CD8-positive, alpha-beta memory T cell (primary cell): Measurements from ENCODE around the gene PVALEF. TPM values are rescaled to one million over a fixed set of nuclear protein-coding genes. Genes with fewer than 3 reads are reported as not detected.

Experiments used
- CTCF ChIA-PET: fragments of 350-600 bp; sonication (Branson Sonifier 250); formaldehyde crosslinking; loops from one replicate; lab custom pipeline; 2021; ENCODE audit warnings: antibody characterized with exemption; lab: Charles Lee
- POLR2A ChIA-PET: fragments of 350-600 bp; sonication (Branson Sonifier 250); formaldehyde crosslinking; loops from one replicate; lab custom pipeline; 2021; ENCODE audit warnings: antibody characterized with exemption; lab: Charles Lee
- DNase-seq, 5 donors: peaks; one replicate each; pipeline versions ENCODE4 v3.0.0 to v3.0.0-alpha.2; 2020 to 2022; ENCODE audit warnings: mixed read lengths in 1 of 5
- H3K27ac ChIP-seq: one replicate; pipeline ENCODE4 v1.7.0; 2013; ENCODE audit warnings: low read depth, mild to moderate bottlenecking, low read length, moderate library complexity
- H3K27me3 ChIP-seq: 2 replicates; pipeline ENCODE4 v1.7.0; 2013; ENCODE audit warnings: low read length, mild to moderate bottlenecking; ENCODE audit not compliant: insufficient read depth, poor library complexity, severe bottlenecking
- H3K36me3 ChIP-seq: 2 replicates; pipeline ENCODE4 v1.7.0; 2013; ENCODE audit warnings: mild to moderate bottlenecking, low read length, moderate library complexity; ENCODE audit not compliant: insufficient read depth
- H3K4me1 ChIP-seq: 2 replicates; pipeline ENCODE4 v1.7.0; 2013; ENCODE audit warnings: mild to moderate bottlenecking, low read length, moderate library complexity; ENCODE audit not compliant: insufficient read depth
- H3K4me3 ChIP-seq: 2 replicates; pipeline ENCODE4 v1.7.0; 2013; ENCODE audit warnings: mild to moderate bottlenecking, low read length
- H3K9me3 ChIP-seq: 2 replicates; pipeline ENCODE4 v1.7.0; 2013; ENCODE audit warnings: mild to moderate bottlenecking, low read length
- H3K27ac Mint-ChIP-seq, 8 donors: one replicate each; pipeline ENCODE4 v1.8.0; 2020 to 2021; ENCODE audit warnings: mixed read lengths in 8 of 8, mild to moderate bottlenecking in 6 of 8, inconsistent platforms in 3 of 8, moderate library complexity in 3 of 8
- H3K27me3 Mint-ChIP-seq, 2 donors: one replicate each; pipeline ENCODE4 v1.8.0; 2020 to 2021; ENCODE audit warnings: mixed read lengths in 2 of 2, mild to moderate bottlenecking in 1 of 2, moderate library complexity in 1 of 2
- H3K36me3 Mint-ChIP-seq, 3 donors: one replicate each; pipeline ENCODE4 v1.8.0; 2020 to 2021; ENCODE audit warnings: mixed read lengths in 3 of 3, inconsistent platforms in 1 of 3, mild to moderate bottlenecking in 1 of 3
- H3K4me1 Mint-ChIP-seq, 3 donors: one replicate each; pipeline ENCODE4 v1.8.0; 2020 to 2021; ENCODE audit warnings: mixed read lengths in 3 of 3, inconsistent platforms in 1 of 3, mild to moderate bottlenecking in 1 of 3
- H3K4me3 Mint-ChIP-seq, 7 donors: one replicate each; pipeline ENCODE4 v1.8.0; 2020 to 2021; ENCODE audit warnings: mixed read lengths in 7 of 7, mild to moderate bottlenecking in 6 of 7, moderate library complexity in 4 of 7, inconsistent platforms in 2 of 7
- H3K9me3 Mint-ChIP-seq, 5 donors: one replicate each; pipeline ENCODE4 v1.8.0; 2020 to 2022; ENCODE audit warnings: mixed read lengths in 5 of 5, mild to moderate bottlenecking in 3 of 5, moderate library complexity in 2 of 5, inconsistent platforms in 1 of 5
- polyA plus RNA-seq: library from polyadenylated mRNA; unstranded; fragments of 300-500 nt; fragmentation: Illumina TruSeq; gene quantifications from one replicate; pipeline ENCODE4 v1.2.3, GENCODE V29; 2021
- total RNA-seq, 2 experiments: library from RNA; stranded (reverse); gene quantifications; one replicate each; pipeline ENCODE4 v1.2.3, GENCODE V29; 2021

Gene PVALEF
- total and polyA plus RNA-seq, 3 experiments from 2014 or later, result not detected

DNA sequence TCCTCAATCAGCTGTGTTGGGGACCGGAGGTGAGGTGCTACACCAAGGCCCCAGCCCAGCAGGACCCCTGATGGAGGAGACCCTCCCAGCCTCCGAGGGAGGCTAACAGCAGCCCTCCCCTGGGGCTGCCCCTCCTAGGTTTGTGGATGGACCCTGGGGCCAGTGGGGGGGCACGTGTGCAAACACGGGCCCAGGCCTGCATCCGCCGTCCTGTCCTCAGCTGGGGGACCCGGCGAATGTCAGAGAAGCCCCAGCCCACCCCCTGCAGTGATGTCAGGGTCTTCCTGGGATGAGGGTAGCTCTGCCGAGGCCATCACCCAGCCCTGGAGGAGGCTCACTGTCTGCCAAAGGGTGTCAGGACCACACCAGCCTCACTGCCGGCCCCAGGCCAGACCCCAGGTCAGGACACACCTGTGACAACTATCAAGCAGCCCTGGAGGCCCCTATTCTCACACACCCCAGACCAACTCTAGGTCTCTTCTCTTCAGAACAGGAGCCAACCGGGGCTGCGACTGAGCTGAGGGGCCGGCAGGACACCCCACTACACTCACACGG is 30.7 kb downstream of the PVALEF start:
- CTCF ChIA-PET, result no interaction called here
- H3K4me1 Mint-ChIP-seq, result no peaks in the 10 kb centered on the region
- DNase-seq, result no peak
- Histone ChIP-seq H3K4me3 (no peak overlapping the region), H3K27me3 (no peaks in the 10 kb centered on the region), H3K9me3 (no peaks in the 10 kb centered on the region), H3K4me1 (no peaks in the 10 kb centered on the region), H3K36me3 (no peaks in the 10 kb centered on the region), H3K27ac (no peak overlapping the region)
- H3K36me3 Mint-ChIP-seq, result peaks cover 0 to 5% (median 4%) of the 10 kb centered on the region in 3 donors
- POLR2A ChIA-PET, result no interaction called here
- H3K9me3 Mint-ChIP-seq, result no peaks in the 10 kb centered on the region
- no peak overlapping the region for H3K27ac Mint-ChIP-seq
- H3K27me3 Mint-ChIP-seq, result no peaks in the 10 kb centered on the region
- H3K4me3 Mint-ChIP-seq, result no peak overlapping the region

DNA sequence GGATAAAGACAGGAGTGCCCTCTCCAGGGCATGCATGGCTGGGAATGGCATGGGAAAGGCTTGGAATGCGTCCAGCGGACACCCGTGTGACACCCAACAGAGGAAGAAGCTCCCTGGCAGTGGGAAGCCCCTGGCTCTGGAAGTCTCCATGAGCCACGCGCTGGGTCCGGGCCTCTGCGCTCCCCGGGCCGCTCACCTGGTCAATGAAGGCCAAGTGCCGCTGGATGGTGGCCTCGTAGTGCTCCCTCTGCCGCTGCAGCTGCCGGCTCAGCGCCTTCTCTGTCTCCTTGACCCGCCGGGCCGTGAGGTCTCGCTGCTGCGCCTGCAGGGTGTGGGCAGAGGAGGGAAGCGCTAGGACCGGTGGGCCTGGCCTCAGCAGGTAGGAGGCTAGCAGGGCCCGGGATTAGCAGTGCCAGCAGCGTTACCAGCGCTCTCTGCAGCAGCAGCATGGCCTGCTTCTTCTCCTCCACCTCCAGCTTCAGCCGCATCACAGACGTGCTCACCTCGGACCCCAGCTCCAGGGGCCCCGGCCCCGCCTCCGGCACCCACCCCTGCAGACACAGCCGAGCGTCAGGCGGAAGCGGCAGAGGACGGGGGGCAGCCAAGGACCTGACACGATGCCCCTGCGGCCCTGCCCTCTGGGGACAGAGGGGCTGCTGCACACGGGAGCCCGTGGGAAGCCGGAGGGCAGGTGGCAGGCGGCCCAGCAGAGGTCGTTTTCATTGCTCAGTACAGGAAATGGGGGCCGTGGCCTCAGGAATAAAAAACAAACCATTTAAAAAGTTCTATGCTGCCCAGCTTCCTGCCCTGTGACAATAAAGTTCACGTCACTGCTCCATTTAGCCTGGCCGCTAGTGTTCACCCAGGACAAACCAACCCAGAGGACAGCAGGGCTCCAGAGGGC is 31.4 kb downstream of the PVALEF start:
- Mint-ChIP-seq H3K36me3 (peaks cover 0 to 6% (median 4%) of the 10 kb centered on the region in 3 donors), H3K27me3 (no peaks in the 10 kb centered on the region)
- POLR2A ChIA-PET, result no interaction called here

GRCh38 chr17:81197409-81197795 is 32.1 kb downstream of the PVALEF start:
- no peaks in the 10 kb centered on the region for H3K27me3 Mint-ChIP-seq
- H3K4me3 ChIP-seq, result no peak overlapping the region
- ChIA-PET CTCF (no interaction called here), POLR2A (no interaction called here)
- DNase-seq, result no peak
- no peaks in the 10 kb centered on the region for H3K9me3 Mint-ChIP-seq
- H3K4me1 Mint-ChIP-seq, result no peaks in the 10 kb centered on the region
- H3K27ac Mint-ChIP-seq, result no peak overlapping the region
- H3K4me1 ChIP-seq, result no peaks in the 10 kb centered on the region
- no peaks in the 10 kb centered on the region for H3K36me3 ChIP-seq
- H3K4me3 Mint-ChIP-seq, result no peak overlapping the region
- H3K27me3 ChIP-seq, result no peaks in the 10 kb centered on the region
- peaks cover 0 to 6% (median 4%) of the 10 kb centered on the region in 3 donors for H3K36me3 Mint-ChIP-seq
- H3K27ac ChIP-seq, result no peak overlapping the region
- no peaks in the 10 kb centered on the region for H3K9me3 ChIP-seq

More for the DNA sequence above, 31.4 kb downstream of the PVALEF start:
- no peak overlapping the region for H3K27ac ChIP-seq
- H3K36me3 ChIP-seq, result no peaks in the 10 kb centered on the region
- no peaks in the 10 kb centered on the region for H3K9me3 Mint-ChIP-seq
- CTCF ChIA-PET, result no interaction called here
- H3K4me3 ChIP-seq, result no peak overlapping the region
- no peaks in the 10 kb centered on the region for H3K4me1 Mint-ChIP-seq
- no peak overlapping the region for H3K4me3 Mint-ChIP-seq
- DNase-seq, result no peak
- H3K27me3 ChIP-seq, result no peaks in the 10 kb centered on the region
- H3K9me3 ChIP-seq, result no peaks in the 10 kb centered on the region
- H3K27ac Mint-ChIP-seq, result no peak overlapping the region
- no peaks in the 10 kb centered on the region for H3K4me1 ChIP-seq

DNA sequence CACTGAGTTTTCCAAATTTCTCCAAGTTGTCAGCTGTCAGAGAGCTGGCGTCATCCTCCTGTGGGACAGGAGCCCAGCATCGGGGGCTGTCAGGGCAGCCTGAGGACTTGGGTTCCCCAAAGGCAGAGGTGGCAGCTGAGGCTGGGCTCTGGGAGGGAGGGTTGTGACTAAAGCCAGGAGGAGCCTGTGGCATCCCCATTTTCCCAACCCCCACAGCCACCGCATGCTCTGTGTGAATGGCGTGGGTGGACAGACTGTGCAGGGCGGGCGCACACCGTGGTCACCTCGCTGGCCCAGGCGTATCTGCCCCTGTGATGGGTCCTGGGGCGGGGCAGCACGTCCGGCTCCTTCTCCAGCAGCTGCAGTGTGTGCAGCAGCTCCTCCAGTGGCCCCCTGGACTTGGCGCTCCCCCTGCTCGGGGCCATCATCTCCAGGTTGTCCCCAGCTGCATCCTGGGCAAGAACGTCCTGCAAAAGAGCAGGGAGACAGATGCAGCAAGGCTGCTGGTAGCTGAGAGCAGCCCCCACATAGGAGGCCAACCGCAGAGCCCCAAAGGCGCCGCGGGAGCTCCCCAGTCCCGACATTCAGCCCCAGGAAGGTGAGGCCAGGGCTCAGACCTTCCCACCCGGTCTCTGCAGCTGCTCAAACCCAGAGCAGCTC is 32.7 kb downstream of the PVALEF start:
- no peak overlapping the region for H3K4me3 ChIP-seq
- Mint-ChIP-seq H3K27me3 (no peaks in the 10 kb centered on the region), H3K4me1 (no peaks in the 10 kb centered on the region), H3K9me3 (no peaks in the 10 kb centered on the region), H3K4me3 (no peak overlapping the region), H3K36me3 (peaks cover 0 to 6% (median 4%) of the 10 kb centered on the region in 3 donors), H3K27ac (no peak overlapping the region)
- no peaks in the 10 kb centered on the region for H3K9me3 ChIP-seq
- H3K27me3 ChIP-seq, result no peaks in the 10 kb centered on the region
- POLR2A ChIA-PET, result no interaction called here
- CTCF ChIA-PET, result no interaction called here
- no peaks in the 10 kb centered on the region for H3K36me3 ChIP-seq
- DNase-seq, result no peak
- no peak overlapping the region for H3K27ac ChIP-seq
- H3K4me1 ChIP-seq, result no peaks in the 10 kb centered on the region

DNA sequence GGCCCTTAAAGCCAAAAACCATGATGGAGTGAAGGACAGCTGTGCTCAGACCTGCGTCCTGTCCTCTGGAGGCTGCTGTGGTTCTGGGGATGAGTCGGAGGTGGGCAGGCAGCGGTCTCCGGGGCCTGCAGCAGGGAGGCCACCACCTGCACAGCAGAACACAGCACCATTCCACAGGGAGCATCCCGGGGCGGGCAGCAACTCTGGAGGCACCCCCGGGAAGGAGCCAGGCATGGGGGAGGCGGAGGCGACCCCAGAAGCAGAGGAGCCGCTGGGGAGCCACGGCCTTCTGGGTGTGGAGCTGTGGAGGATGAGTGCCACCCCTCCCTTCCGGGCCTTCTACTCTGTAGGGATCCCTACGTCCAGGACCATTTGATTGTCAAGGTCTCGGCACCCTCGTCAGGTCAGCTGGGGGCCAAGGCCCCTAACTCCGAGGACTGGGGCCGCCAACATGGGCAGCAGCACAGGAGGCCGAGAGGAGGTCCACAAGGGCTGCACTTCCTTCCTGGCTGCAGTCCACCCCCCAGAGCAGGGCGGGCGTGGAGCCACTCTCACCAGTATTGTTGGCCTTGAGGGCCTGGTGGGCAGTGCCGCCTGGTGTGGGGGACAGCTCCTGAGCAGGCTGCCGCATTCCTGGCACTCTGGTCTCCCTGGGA is 33.6 kb downstream of the PVALEF start:
- Histone ChIP-seq H3K4me3 (no peak overlapping the region), H3K36me3 (no peaks in the 10 kb centered on the region), H3K9me3 (no peaks in the 10 kb centered on the region), H3K4me1 (no peaks in the 10 kb centered on the region), H3K27ac (no peak overlapping the region), H3K27me3 (no peaks in the 10 kb centered on the region)
- Mint-ChIP-seq H3K27me3 (no peaks in the 10 kb centered on the region), H3K4me1 (no peaks in the 10 kb centered on the region), H3K27ac (no peak overlapping the region), H3K4me3 (no peak overlapping the region), H3K9me3 (no peaks in the 10 kb centered on the region), H3K36me3 (peaks cover 0 to 9% (median 4%) of the 10 kb centered on the region in 3 donors)
- DNase-seq, result no peak
- CTCF ChIA-PET, result no interaction called here
- POLR2A ChIA-PET, result no interaction called here

GRCh38 chr17:81199482-81199830 is 34.1 kb downstream of the PVALEF start:
- Histone ChIP-seq H3K27ac (no peak overlapping the region), H3K36me3 (no peaks in the 10 kb centered on the region), H3K4me3 (no peak overlapping the region), H3K27me3 (no peaks in the 10 kb centered on the region), H3K4me1 (no peaks in the 10 kb centered on the region), H3K9me3 (no peaks in the 10 kb centered on the region)
- H3K27me3 Mint-ChIP-seq, result no peaks in the 10 kb centered on the region
- no peak overlapping the region for H3K27ac Mint-ChIP-seq
- no peaks in the 10 kb centered on the region for H3K9me3 Mint-ChIP-seq
- peaks cover 0 to 11% (median 4%) of the 10 kb centered on the region in 3 donors for H3K36me3 Mint-ChIP-seq
- POLR2A ChIA-PET, result no interaction called here
- no peak overlapping the region for H3K4me3 Mint-ChIP-seq
- CTCF ChIA-PET, result no interaction called here
- no peak for DNase-seq
- H3K4me1 Mint-ChIP-seq, result no peaks in the 10 kb centered on the region

DNA sequence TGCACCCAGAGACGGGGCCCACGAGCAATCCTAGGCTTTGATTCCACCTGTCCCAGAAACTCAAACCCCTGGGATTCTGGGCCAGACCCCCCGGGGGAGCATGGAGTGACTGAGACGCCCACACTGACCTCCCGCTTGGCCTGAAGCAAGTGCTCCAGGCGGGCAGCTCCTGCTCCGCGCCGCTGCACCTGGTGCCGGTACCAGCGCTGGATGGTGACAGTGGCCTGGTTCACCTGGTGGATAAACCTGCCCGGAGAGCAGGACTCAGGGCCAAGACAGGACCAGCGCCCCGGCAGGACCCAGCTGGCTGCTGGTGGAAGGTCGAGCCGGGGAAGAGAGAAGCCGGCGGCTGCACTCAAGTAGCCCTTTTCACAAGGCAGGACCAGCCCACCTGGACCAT is 34.9 kb downstream of the PVALEF start:
- Histone ChIP-seq H3K27ac (no peak overlapping the region), H3K4me3 (no peak overlapping the region), H3K36me3 (no peaks in the 10 kb centered on the region), H3K9me3 (no peaks in the 10 kb centered on the region), H3K4me1 (no peaks in the 10 kb centered on the region), H3K27me3 (no peaks in the 10 kb centered on the region)
- no peaks in the 10 kb centered on the region for H3K27me3 Mint-ChIP-seq
- POLR2A ChIA-PET, result no interaction called here
- CTCF ChIA-PET, result no interaction called here
- H3K4me3 Mint-ChIP-seq, result no peak overlapping the region
- no peaks in the 10 kb centered on the region for H3K9me3 Mint-ChIP-seq
- H3K4me1 Mint-ChIP-seq, result no peaks in the 10 kb centered on the region
- peaks cover 0 to 12% (median 4%) of the 10 kb centered on the region in 3 donors for H3K36me3 Mint-ChIP-seq
- DNase-seq, result no peak
- H3K27ac Mint-ChIP-seq, result no peak overlapping the region
